NCI-H345 treated with DMSO at 0.1 percent for 48 hours (cell line): Measurements from ENCODE around the gene ZXDC.

Experiments
- DNase-seq: peaks from one replicate; lab custom pipeline; 2025; ENCODE audit not compliant: unreplicated experiment; lab: John Stamatoyannopoulos, UW

ZXDC gene

GRCh38 chr3:126493051-126493450, 17.4 kb upstream of the ZXDC start:
- DNase-seq: no peak

GRCh38 chr3:126491221-126492013, 15.7 kb upstream of the ZXDC start:
- DNase-seq: no peak

- DNase-seq: no peak
Measured at GRCh38 chr3:126490619-126491018, 14.9 kb upstream of the ZXDC start.

GRCh38 chr3:126488886-126489569, 13.3 kb upstream of the ZXDC start:
- no peak for DNase-seq

GRCh38 chr3:126488185-126488584, 12.5 kb upstream of the ZXDC start:
- DNase-seq: no peak

- DNase-seq: no peak
Measured at GRCh38 chr3:126487151-126487771, 11.6 kb upstream of the ZXDC start.

GRCh38 chr3:126486360-126486847, 10.7 kb upstream of the ZXDC start:
- no peak for DNase-seq

- no peak for DNase-seq
Measured at GRCh38 chr3:126485956-126486355, 10.3 kb upstream of the ZXDC start.

GRCh38 chr3:126485176-126485897, 9.6 kb upstream of the ZXDC start:
- DNase-seq: no peak

- DNase-seq: no peak
Measured at GRCh38 chr3:126484662-126485061, 9.0 kb upstream of the ZXDC start.

- no peak for DNase-seq
Measured at GRCh38 chr3:126484148-126484547, 8.5 kb upstream of the ZXDC start.

- DNase-seq: no peak
Measured at GRCh38 chr3:126483321-126483761, 7.7 kb upstream of the ZXDC start.

- no peak for DNase-seq
Measured at GRCh38 chr3:126482503-126483255, 7.0 kb upstream of the ZXDC start.

GRCh38 chr3:126481808-126482502, 6.3 kb upstream of the ZXDC start:
- DNase-seq: no peak

GRCh38 chr3:126480861-126481260, 5.2 kb upstream of the ZXDC start:
- no peak for DNase-seq

GRCh38 chr3:126480206-126480605, 4.5 kb upstream of the ZXDC start:
- DNase-seq: no peak

GRCh38 chr3:126479642-126480041, 4.0 kb upstream of the ZXDC start:
- DNase-seq: no peak

GRCh38 chr3:126478581-126479310, 3.1 kb upstream of the ZXDC start:
- no peak for DNase-seq

- no peak for DNase-seq
Measured at GRCh38 chr3:126477061-126477380, 1.3 kb upstream of the ZXDC start.
